Measurements from ENCODE around the gene NUCKS1.

NUCKS1 gene

DNA sequence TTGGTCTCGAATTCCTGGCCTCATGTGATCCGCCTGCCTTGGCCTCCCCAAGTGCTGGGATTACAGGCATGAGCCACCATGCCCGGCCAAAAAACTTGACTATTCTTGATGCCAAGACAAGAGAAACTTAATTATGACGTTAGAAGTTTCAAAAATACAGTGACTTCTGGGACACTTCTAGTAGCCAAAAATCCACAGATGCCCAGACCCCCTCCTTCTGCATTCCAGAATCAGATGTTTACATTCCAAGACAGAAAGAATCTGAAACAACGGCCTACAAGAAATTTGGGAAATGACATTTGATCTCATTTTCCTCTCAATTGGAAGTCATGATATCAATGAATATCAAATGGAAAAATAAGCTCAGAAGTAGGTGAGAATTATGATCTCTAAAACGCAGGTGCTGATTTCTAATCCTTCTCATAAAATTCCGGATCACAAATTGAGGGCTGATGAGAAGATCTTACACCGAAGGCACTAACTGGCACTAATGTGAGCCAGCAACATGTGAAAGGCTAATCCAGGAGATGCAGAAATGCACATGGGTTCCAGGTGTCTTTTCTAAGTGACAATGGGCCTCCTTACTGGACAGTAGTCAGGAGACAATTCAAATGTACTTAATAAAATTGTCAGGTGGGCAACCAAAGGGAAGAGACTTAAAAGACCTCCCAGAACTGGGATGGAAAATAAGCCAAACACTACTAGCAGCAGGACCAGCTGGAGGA lies 19.8 kb upstream of the NUCKS1 start:
- no peak for DNase-seq

DNA sequence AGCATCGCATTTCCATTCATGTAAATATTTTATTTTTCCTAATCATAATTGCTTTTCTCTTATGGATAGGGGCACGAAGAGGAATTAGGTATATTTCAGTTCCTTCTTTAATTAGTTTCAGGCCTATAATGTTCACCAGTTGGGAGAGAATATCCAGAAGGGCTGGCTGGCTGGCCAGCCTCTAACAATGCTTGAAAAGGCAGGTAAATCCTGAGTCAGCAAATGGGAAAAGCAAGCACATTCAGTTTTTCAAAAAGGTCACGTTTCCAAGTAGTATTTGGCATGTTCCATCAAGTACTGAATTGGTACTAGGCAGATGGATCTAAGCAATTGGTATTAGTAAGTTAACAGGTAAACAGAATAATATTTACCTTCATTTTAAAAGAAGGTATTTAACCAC lies 17.3 kb upstream of the NUCKS1 start:
- no peak for DNase-seq

DNA sequence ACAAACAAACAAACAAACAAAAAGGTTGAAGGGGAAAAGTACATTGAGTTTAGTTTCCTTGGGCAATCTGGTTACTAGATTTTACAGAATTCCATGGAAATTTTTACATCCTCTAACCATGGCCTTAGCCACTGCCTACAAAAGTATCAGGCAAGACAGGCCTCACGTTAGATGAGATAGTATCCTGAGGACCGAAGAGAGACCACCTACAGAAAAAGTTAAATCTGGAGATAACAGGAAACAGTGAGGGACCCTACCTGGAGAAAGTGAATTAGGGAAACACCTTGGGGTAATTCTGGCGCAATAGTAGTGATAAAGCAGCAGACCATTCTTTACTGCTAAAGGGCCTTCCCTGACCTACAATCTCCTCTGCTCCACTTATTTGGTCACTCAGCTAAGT lies 16.6 kb upstream of the NUCKS1 start:
- DNase-seq = no peak

DNA sequence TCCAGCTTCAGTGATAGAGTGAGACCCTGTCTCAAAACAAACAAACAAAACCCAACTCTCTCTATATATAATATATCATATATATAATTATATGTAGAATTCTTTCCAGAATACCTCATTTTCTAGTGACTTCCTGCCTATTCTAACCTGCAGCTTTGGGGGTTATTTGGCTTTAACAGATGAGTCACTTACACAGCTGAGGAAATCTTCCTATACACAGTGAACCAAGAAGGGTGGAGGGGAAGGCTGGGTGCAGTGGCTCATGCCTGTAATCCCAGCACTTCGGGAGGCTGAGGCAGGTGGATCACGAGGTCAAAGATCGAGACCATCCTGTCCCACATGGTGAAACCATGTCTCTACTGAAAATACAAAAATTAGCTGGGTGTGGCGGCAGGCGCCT lies 16.1 kb upstream of the NUCKS1 start:
- DNase-seq = no peak

DNA sequence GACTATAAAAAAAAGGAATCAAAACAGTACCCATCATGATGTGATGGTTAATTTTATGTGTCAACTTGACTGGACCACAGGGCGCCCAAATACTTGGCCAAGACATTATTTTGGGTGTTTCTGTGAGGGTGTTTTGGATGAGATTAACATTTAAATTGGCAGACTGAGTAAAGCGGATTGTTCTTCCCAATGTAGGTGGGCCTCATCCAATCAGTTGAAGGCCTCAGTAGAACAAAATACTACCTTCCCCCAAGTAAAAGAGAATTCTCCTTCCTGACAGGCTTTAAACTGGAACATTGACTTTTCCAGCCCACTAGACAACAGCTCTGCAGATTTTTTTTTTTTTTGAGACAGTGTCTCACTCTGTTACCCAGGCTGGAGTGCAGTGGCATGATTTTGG lies 14.6 kb upstream of the NUCKS1 start:
- no peak for DNase-seq

DNA sequence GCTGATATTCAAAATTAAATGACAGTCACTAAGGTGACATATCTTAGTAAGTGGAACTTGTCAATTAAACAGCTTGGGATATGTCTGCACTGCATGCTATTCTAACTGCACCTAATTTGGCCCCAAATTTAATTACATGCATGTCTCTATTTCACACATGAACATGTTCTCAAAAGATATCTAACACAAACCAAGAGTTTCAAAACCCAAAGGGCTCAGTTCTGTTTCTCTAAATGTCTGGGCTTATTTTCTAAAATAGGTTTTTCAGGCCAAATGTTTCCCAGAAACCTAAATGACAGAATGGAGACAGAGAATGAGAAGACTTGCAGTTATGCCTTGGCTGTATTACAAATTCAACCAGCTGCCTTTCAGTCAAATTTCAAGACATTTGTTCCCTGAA lies 14.0 kb upstream of the NUCKS1 start:
- no peak for DNase-seq

DNA sequence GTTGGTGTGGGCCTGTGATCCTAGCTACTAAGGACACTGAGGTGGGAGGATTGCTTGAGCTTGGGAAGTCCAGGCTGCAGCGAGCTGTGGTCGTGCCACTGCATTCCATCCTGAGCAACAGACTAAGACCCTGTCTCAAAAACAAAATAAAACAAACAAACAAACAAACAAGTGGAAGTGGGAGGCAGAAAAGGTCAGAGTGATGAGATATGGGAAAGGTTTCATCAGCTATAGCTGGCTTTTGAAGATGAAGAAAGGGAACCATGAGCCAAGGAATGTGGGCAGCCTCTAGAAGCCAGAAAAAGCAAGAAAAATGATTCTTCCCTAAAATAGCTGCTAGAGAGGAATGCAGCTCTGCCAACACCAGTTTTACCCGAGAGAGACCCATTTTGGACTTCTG lies 10.6 kb upstream of the NUCKS1 start:
- no peak for DNase-seq

DNA sequence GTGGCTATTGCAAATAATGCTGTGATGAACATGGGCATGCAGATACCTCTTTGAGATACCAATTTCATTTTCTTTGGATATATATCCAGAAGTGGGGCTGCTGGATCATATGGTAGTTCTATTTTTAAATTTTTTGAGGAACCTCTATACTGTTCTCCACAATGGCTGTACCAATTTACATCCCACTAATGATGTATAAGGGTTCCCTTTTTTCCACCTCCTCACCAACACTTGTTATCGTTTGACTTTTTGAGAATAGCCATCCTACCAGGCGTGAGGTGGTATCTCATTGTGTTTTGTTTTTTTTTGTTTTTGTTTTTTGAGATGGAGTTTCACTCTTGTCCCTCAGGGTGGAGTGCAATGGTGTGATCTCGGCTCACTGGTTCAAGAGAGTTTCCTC lies 6.6 kb upstream of the NUCKS1 start:
- no peak for DNase-seq

DNA sequence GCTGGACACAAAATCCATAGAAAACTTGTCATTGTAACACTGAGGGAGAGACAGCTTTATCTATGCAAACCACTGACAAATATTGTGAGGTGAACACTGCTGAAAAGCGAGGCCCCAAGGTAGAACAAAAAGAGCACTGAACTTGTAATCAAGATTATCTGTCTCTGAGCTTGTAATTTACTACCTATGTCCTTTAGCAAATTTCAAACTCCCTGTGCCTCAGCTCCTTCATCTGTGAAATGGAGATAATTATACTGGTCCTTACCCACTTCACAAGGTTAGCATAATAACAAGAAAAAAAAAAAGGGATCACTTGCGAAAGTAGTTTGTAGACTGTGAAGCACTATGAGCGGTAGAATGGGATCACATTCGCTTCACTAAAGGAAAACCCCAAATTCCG lies 4.9 kb upstream of the NUCKS1 start:
- no peak for DNase-seq

DNA sequence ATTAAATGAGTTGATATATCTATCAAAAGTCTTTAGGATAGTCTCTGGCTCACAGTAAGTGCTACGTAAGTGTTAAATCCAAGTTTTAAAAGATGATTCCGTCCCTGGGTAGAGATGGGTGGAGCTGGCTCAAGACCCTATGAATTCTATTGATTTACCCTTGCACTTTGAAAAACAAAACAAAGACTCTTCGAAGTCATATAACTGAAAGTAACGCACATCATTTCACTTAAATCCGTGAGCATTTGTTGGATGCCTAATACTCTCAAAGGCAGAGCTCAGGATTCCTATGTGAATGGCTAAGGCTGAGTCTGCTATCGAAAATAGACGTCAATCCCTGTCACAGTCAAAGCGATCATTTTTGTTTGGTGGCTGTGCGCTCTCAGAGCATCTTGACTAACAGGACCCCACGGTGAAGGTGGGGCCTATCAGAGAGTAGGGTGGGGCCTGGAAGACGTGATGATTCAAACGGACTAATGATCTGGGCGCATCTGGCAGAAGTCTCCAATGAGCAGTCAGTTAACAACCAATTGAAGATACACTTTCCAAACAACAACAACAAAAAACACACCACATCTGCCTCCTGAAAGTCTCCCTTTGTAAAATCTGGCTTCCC lies 1.2 kb upstream of the NUCKS1 start:
- DNase-seq = no peak

DNA sequence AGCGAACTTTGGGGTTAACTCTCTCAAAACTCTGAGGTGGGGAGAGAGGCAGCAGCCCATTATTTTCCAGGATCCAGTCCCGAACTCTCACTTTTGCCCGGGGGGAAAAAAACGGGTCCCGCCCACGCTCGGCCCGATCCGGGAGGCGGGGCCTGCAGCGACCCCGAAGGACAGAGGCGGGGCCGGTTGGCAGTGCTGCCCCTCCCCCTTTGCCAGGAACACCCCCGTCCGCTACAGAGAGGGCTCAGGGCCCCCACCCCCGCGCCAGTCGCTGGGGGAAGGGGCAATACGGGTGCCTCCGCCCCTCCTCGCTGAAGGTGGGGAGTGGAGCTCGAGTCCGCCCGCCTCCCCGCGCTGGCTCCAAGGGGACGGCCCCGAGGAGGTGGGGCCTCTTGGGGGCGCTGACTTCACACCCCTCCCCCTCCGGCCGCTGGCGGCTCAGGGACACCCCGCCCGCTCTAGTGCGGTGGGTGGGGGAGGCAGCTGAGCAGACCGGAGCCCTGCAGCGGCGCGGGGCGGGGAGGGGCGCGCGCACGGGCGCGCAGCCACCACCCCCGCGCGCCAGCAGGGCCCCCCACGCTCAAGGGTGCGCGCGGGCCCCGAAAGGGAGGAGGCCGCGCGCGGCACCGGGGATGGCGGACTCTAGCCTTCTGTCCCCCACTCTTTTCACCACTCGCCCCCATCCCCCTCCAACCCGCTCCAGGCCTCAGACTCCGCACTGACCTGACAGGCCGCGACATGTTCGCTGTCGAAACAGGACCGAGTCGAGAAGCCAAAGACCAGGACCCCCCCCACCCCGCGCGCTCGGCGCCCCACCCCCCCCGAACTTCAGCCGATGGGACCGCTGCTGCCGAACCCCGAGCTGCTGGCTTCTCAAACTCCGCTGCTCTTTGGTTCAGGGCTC lies 496 bp downstream of the NUCKS1 start:
- DNase-seq = peak; percentile 96

DNA sequence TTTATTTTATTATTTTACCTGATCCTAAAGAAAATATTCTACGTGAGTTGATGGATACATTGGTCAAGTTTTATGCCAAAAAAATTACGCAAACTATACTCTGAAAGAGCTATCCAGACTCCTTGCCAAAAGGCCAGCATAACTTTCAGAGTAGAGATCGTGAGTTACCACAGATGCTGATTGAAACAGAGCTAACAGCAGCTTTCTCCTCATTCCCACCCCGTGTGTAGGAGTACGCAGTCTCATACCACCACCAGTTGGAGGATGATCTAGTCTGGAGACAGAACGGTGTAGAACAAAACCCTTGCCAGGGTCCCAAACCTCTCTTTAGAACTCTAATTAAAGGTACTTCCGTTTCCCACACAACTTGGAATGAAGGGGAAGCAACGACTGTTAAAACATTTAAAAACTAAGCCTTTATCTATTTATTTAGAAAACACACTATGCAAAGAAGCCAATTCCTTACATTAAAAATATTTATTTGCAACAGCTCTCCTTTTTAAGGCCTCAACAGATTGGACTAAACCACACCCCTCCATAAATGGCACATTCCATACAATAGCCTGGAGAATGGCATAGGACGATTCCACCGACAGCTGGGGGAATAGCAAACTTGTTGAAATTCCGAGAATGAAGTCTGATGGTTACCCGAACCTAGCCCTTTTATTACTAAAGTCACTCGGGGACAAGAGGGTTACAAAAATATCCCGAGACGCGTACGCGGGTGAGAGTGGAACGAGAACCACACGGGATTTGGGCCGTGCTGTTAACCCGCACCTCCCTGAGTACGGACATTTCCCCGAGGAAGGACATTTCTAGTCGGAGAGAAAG lies 1.4 kb downstream of the NUCKS1 start:
- peak; percentile 33 for DNase-seq

DNA sequence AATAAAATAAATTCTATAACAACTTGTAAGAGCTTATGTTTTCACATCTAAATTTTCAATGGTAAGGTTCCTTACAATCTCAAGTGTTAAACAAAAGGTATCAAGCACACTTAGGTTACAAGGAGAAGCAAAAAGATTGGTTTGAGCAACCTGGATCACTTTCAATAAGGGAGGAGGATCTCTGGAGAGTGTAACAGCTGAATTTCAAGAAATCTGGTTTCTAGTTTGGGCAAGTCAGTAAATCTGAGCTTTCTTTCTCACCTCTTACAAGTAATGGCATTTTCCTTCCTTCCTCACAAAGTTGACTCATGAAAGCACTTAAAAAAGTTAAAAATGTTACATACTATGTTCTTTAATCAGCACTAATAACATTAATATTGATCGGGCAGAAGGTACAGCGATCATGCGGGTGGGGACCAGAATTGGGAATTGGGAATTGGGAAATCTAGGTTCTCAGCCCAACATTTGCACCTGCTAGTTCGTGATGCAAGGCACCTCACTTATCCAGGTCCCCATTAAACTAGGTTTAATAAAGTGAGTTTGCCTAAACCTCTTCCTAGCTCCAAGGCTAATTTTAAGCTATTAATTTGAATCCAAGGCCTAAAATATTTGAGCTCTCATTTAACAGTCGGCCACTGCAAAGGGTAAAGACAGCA lies 3.1 kb downstream of the NUCKS1 start:
- DNase-seq = no peak

DNA sequence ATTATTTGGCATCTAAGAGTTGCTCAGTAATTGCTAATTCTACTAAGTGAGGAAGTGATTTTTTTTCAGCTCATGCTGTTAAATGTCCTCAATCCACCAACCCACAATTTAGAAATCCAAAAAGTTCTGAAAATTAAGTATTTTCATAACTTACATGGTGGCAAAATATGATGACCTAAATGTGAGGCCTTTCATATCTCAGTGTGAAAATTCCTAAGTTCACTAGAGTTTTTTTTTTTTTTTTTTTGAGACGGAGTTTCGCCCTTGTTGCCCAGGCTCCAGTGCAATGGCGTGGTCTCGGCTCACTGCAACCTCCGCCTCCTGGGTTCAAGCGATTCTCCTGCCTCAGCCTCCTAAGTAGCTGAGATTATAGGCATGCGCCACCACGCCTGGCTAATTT lies 5.6 kb downstream of the NUCKS1 start:
- DNase-seq = no peak

DNA sequence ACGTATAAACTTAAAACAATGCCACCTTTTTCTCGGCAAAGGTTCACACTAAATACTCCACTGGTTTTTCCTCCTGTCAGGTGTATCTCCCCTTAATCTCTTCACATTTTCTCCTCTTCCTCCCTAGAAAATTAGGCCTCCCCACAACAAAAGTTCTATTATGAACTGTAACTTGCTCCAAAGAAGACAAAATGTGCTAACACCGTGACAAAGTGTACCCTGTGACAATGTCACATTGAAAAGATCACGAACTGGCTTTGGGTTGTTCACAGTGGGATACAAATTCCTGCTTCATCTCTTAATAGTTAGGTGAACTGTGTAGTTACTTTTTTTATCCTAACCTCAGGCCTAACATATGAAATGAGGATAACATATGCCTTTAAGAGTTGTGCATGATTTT lies 6.0 kb downstream of the NUCKS1 start:
- DNase-seq = no peak

DNA sequence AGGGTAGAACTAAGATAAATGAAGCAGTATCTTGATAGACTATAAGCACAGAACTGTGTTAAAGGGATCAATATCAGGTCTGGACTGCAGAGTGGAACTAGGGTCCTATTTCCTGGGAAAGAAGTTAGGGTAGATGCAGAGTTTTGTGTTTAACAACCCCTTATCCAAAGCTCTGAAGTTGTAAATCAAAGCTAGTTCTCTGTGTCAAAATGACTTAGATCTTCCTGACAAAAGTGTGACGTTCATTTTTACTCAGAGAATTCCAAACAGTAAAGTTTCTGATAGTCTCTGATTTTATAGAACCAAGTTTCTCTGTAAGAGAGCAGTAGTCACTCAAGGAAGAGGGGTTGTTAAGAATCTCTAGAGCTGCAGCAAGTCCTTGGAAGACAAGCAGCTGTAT lies 8.3 kb downstream of the NUCKS1 start:
- no peak for DNase-seq

DNA sequence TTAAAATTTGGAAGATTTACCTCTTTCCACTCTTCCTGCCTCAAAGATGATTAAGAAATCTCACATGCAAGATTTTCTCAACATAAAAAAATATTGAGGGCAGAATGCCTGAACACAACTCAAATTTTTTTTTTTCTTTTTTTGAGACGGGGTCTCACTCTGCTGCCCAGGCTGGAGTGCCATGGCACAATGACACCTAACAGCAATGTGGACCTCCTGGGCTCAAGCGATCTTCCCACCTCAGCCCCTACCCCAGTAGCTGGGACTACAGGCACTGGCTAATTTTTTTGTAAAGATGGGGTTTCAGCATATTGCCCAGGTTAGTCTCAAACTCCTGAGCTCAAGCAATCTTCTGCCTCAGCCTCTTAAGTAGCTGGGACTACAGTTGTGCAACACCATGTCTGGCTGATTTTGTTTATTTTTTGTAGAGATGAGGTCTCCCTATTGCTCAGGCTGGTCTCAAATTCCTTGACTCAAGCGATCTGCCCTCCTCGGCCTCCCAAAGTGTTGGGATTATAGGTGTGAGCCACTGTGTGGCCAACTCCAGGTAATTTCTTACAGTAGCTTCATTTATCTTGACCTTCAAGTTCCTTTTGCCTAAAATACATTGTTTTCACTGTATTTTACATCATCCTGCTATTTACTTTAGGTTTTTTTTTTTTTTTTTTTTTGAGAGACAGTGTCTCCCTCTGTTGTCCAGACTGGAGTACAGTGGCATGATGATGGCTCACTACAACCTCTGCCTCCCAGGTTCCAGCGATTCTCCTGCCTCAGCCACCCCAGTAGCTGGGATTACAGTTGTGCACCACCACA lies 10.4 kb downstream of the NUCKS1 start:
- DNase-seq = no peak

DNA sequence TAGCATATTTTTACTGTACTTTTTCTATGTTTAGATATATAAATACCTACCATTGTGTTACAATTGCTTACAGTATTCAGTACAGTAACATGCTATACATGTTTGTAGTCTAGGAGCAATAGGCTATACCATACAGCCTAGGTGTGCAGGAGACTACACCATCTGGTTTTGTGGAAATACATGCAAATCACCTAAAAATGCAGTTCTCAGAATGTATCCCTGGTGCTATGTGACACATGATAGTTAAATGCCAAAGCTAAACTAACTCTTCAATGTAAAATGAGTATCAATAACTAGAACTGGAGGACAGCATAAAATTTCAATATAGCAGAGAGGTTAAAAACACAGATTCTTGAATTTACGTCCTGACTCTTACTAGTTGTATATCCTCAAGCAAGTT lies 14.8 kb downstream of the NUCKS1 start:
- DNase-seq = no peak

DNA sequence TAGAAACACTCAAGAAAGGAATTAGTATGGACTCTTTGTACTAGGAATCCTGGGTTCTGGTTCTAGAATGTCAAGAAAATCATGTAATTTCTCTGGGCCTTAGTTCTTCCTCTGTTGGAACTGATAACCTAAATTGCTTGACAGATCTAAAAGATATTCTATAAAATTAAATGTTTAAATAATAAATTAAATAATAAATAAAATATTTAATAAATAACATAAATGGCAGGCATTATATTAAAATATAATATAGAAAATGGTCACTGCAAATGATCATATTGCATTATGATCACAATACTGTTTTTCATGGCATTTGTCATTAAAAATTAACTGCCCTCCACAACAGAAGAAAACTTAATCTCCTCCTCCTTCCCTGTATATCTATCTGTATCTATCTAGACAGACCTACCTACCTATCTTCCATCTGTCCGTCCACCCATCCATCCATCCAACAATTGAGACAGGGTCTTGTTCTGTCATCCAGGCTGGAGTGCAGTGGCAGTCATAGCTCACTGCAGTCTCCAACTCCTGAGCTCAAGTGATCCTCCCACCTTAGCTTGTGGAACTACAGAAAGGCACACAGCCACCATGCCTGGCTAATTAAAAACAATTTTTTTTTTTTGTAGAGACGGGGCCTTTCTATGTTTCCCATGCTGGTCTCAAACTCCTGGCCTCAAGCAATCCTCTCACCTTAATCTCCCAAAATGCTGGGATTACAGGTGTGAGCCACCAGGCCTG lies 16.4 kb downstream of the NUCKS1 start:
- DNase-seq = no peak

DNA sequence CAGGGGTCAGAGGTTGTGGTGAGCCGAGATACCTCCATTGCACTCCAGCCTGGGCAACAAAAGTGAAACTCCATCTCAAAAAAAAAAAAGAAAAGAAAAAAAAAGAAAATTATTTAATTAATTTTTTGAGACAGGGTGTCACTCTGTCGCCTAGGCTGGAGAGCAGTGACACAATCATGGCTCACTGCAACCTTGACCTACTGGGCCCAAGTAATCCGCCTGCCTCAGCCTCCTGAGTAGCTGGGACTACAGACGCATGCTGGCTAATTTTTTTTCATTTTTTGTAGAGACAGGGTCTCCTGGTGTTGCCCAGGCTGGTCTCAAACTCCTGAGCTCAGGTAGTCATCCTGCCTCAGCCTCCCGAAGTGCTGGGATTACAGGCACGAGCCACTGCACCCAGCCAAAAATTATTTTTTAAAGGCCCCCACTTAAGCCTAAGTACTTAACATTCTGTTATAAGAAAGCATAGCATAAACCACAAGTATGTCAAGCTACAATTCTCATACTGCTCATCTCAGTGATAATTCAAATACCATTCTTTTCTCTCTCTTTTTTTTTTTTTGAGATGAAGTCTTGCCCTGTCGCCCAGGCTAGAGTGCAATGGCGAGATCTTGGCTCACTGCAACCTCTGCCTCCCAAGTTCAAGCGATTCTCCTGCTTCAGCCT lies 19.9 kb downstream of the NUCKS1 start:
- DNase-seq = no peak
